Astrocyte (in vitro differentiated cells and primary cell): Measurements from ENCODE around the gene SOX13. TPM values are rescaled to one million over a fixed set of nuclear protein-coding genes. Genes with fewer than 3 reads are reported as not detected.
A peak's percentile ranks its signal among the peaks of the same experiment; 100 is the strongest.

ENCODE experiments used
- DNase-seq: peaks from one replicate; pipeline ENCODE4 v3.0.0-alpha.2; 2010; ENCODE audit warnings: low read depth
- FAIRE-seq: peaks from 2 replicates; lab custom pipeline; 2011; peaks lifted over from hg19 to GRCh38; lab: Jason Lieb, UNC
- H2AFZ ChIP-seq: 2 replicates; pipeline ENCODE4 v1.6.0; 2012; ENCODE audit warnings: low read depth, low read length, inconsistent platforms
- H3K27ac ChIP-seq: 2 replicates; pipeline ENCODE4 v1.5.1; 2011; ENCODE audit warnings: low read depth, low read length, inconsistent platforms
- H3K27me3 ChIP-seq: 2 replicates; pipeline ENCODE4 v1.6.0; 2011; ENCODE audit warnings: low read length, inconsistent platforms; ENCODE audit not compliant: insufficient read depth
- H3K36me3 ChIP-seq: 2 replicates; pipeline ENCODE4 v1.5.1; 2011; ENCODE audit warnings: low read length, inconsistent platforms; ENCODE audit not compliant: insufficient read depth
- H3K4me1 ChIP-seq: 2 replicates; pipeline ENCODE4 v1.5.1; 2011; ENCODE audit warnings: low read length, inconsistent platforms; ENCODE audit not compliant: insufficient read depth
- H3K4me2 ChIP-seq: 2 replicates; pipeline ENCODE4 v1.6.0; 2012; ENCODE audit warnings: low read length, inconsistent platforms
- H3K4me3 ChIP-seq: 2 replicates; pipeline ENCODE4 v1.5.1; 2011; ENCODE audit warnings: low read depth, mild to moderate bottlenecking, low read length, inconsistent platforms; ENCODE audit not compliant: insufficient read depth
- H3K79me2 ChIP-seq: 2 replicates; pipeline ENCODE4 v1.6.0; 2012; ENCODE audit warnings: mild to moderate bottlenecking, low read length, inconsistent platforms; ENCODE audit not compliant: insufficient read depth
- H3K9ac ChIP-seq: 2 replicates; pipeline ENCODE4 v1.6.0; 2012; ENCODE audit warnings: mild to moderate bottlenecking, low read length, inconsistent platforms
- H3K9me3 ChIP-seq: 2 replicates; pipeline ENCODE4 v1.5.1; 2012; ENCODE audit warnings: low read depth, mild to moderate bottlenecking, low read length, inconsistent platforms; ENCODE audit not compliant: insufficient read depth
- H4K20me1 ChIP-seq: 2 replicates; pipeline ENCODE4 v1.6.0; 2012; ENCODE audit warnings: low read length, inconsistent platforms; ENCODE audit not compliant: insufficient read depth
- H3K27ac Mint-ChIP-seq: one replicate; pipeline ENCODE4 v1.8.0; 2021; ENCODE audit warnings: mild to moderate bottlenecking, mixed read lengths; ENCODE audit not compliant: unreplicated experiment
- H3K27me3 Mint-ChIP-seq: one replicate; pipeline ENCODE4 v1.8.0; 2021; ENCODE audit warnings: low read depth, mixed read lengths; ENCODE audit not compliant: unreplicated experiment
- H3K36me3 Mint-ChIP-seq: one replicate; pipeline ENCODE4 v1.8.0; 2021; ENCODE audit warnings: low read depth, mixed read lengths; ENCODE audit not compliant: unreplicated experiment
- H3K4me1 Mint-ChIP-seq: one replicate; pipeline ENCODE4 v1.8.0; 2021; ENCODE audit warnings: low read depth, mixed read lengths; ENCODE audit not compliant: unreplicated experiment
- H3K4me3 Mint-ChIP-seq: one replicate; pipeline ENCODE4 v1.8.0; 2021; ENCODE audit warnings: mild to moderate bottlenecking, moderate library complexity, mixed read lengths; ENCODE audit not compliant: unreplicated experiment
- H3K9me3 Mint-ChIP-seq: one replicate; pipeline ENCODE4 v1.8.0; 2021; ENCODE audit warnings: mild to moderate bottlenecking, mixed read lengths; ENCODE audit not compliant: unreplicated experiment
- CTCF ChIP-seq: IDR thresholded peaks from 2 replicates; pipeline ENCODE4 v1.5.1; 2011; ENCODE audit warnings: low read depth, mild to moderate bottlenecking, inconsistent platforms, low read length, moderate library complexity; ENCODE audit not compliant: insufficient read depth
- EZH2 ChIP-seq: IDR thresholded peaks from 2 replicates; pipeline ENCODE4 v1.6.1; 2012; ENCODE audit warnings: mild to moderate bottlenecking, low read length, inconsistent platforms; ENCODE audit not compliant: insufficient read depth
- total RNA-seq: library from RNA; stranded (reverse); gene quantifications from 2 replicates; pipeline ENCODE4 v1.2.1, GENCODE V29; 2021

Gene SOX13
- total RNA-seq, 1 donor from 2014 or later, result 12.4 TPM

GRCh38 chr1:204080163-204080903 lies 7.4 kb downstream of the SOX13 start:
- Histone ChIP-seq H3K4me3 (peak overlapping the region; percentile 10), H3K79me2 (peaks cover 10% of the 10 kb centered on the region), H3K9me3 (no peaks in the 10 kb centered on the region), H3K27me3 (no peaks in the 10 kb centered on the region), H4K20me1 (peaks cover 11% of the 10 kb centered on the region), H3K4me1 (peaks cover 22% of the 10 kb centered on the region), H2AFZ (peak overlapping the region; percentile 15), H3K27ac (no peak overlapping the region), H3K4me2 (peak overlapping the region; percentile 76), H3K9ac (peak overlapping the region; percentile 10), H3K36me3 (no peaks in the 10 kb centered on the region)
- H3K4me3 Mint-ChIP-seq, result no peak overlapping the region
- H3K4me1 Mint-ChIP-seq, result peaks cover 18% of the 10 kb centered on the region
- H3K27ac Mint-ChIP-seq, result peak overlapping the region; percentile 72
- no peak for TF ChIP-seq EZH2
- TF ChIP-seq CTCF, result no peak
- H3K9me3 Mint-ChIP-seq, result no peaks in the 10 kb centered on the region
- H3K36me3 Mint-ChIP-seq, result no peaks in the 10 kb centered on the region
- DNase-seq (peak; percentile 76), FAIRE-seq (peak; percentile 52)
- H3K27me3 Mint-ChIP-seq, result no peaks in the 10 kb centered on the region

- H3K27me3 ChIP-seq, result no peaks in the 10 kb centered on the region
- no peaks in the 10 kb centered on the region for H3K9me3 Mint-ChIP-seq
- no peak overlapping the region for H3K9ac ChIP-seq
- peaks cover 10% of the 10 kb centered on the region for H4K20me1 ChIP-seq
- no peaks in the 10 kb centered on the region for H3K36me3 ChIP-seq
- H3K27ac ChIP-seq, result no peak overlapping the region
- H3K27ac Mint-ChIP-seq, result no peak overlapping the region
- H3K9me3 ChIP-seq, result no peaks in the 10 kb centered on the region
- H3K27me3 Mint-ChIP-seq, result no peaks in the 10 kb centered on the region
- H2AFZ ChIP-seq, result no peak overlapping the region
- peaks cover 18% of the 10 kb centered on the region for H3K4me1 Mint-ChIP-seq
- H3K79me2 ChIP-seq, result peaks cover 9% of the 10 kb centered on the region
- FAIRE-seq, result no peak
- no peak overlapping the region for H3K4me2 ChIP-seq
- TF ChIP-seq CTCF (no peak), EZH2 (no peak)
- H3K4me1 ChIP-seq, result peaks cover 22% of the 10 kb centered on the region
- no peaks in the 10 kb centered on the region for H3K36me3 Mint-ChIP-seq
- H3K4me3 Mint-ChIP-seq, result no peak overlapping the region
- DNase-seq, result no peak
- H3K4me3 ChIP-seq, result no peak overlapping the region
Observed at GRCh38 chr1:204081164-204081790, 8.4 kb downstream of the SOX13 start.
